H9 (cell line): ENCODE data around the gene FBXW9. TPM values are rescaled to one million over a fixed set of nuclear protein-coding genes. Genes with fewer than 3 reads are reported as not detected.

Experiments used
- DNase-seq: peaks from one replicate; pipeline ENCODE4 v3.0.0-alpha.2; 2017
- H2AFZ ChIP-seq: one replicate; pipeline ENCODE4 v1.6.1; 2013; ENCODE audit warnings: mild to moderate bottlenecking, low read length, control low read depth, moderate library complexity
- H2AK5ac ChIP-seq: 2 replicates; pipeline ENCODE4 v1.6.1; 2013; ENCODE audit warnings: low read length, control low read depth, mixed read lengths; ENCODE audit not compliant: insufficient read length
- H2BK120ac ChIP-seq: one replicate; pipeline ENCODE4 v1.6.1; 2013; ENCODE audit warnings: low read depth, mild to moderate bottlenecking, low read length, control low read depth, inconsistent platforms; ENCODE audit not compliant: poor library complexity, severe bottlenecking
- H2BK12ac ChIP-seq: 2 replicates; pipeline ENCODE4 v1.6.1; 2013; ENCODE audit warnings: low read length, control low read depth, mixed read lengths, low read depth; ENCODE audit not compliant: insufficient read length
- H2BK15ac ChIP-seq: 2 replicates; pipeline ENCODE4 v1.6.1; 2013; ENCODE audit warnings: low read depth, low read length, control low read depth
- H2BK20ac ChIP-seq: one replicate; pipeline ENCODE4 v1.6.1; 2013; ENCODE audit warnings: low read depth, mild to moderate bottlenecking, low read length, control low read depth, inconsistent platforms; ENCODE audit not compliant: poor library complexity, severe bottlenecking
- H2BK5ac ChIP-seq: 2 replicates; pipeline ENCODE4 v1.6.1; 2013; ENCODE audit warnings: low read length, control low read depth, mixed read lengths; ENCODE audit not compliant: insufficient read length
- H3K14ac ChIP-seq: 2 replicates; pipeline ENCODE4 v1.6.1; 2013; ENCODE audit warnings: low read length, control low read depth; ENCODE audit not compliant: insufficient read depth
- H3K18ac ChIP-seq: 2 replicates; pipeline ENCODE4 v1.6.1; 2013; ENCODE audit warnings: low read depth, mild to moderate bottlenecking, mixed read lengths, low read length, control low read depth; ENCODE audit not compliant: insufficient read length
- H3K23ac ChIP-seq: 2 replicates; pipeline ENCODE4 v1.6.1; 2013; ENCODE audit warnings: low read length, control low read depth, mixed read lengths, low read depth; ENCODE audit not compliant: insufficient read length
- H3K23me2 ChIP-seq: 2 replicates; pipeline ENCODE4 v1.6.1; 2013; ENCODE audit warnings: low read depth, mild to moderate bottlenecking, mixed read lengths, low read length, control low read depth; ENCODE audit not compliant: insufficient read length, poor library complexity, severe bottlenecking
- H3K27ac ChIP-seq: 2 replicates; pipeline ENCODE4 v1.5.1; 2013; ENCODE audit warnings: low read length, control low read depth, mixed read lengths, low read depth; ENCODE audit not compliant: insufficient read length
- H3K27me3 ChIP-seq: 2 replicates; pipeline ENCODE4 v1.6.1; 2013; ENCODE audit warnings: low read length, control low read depth, inconsistent platforms; ENCODE audit not compliant: insufficient read depth
- H3K4ac ChIP-seq: 2 replicates; pipeline ENCODE4 v1.6.1; 2013; ENCODE audit warnings: low read depth, mild to moderate bottlenecking, control low read depth, inconsistent platforms, low read length, moderate library complexity
- H3K4me1 ChIP-seq: 2 replicates; pipeline ENCODE4 v1.6.1; 2013; ENCODE audit warnings: low read length, control low read depth, inconsistent platforms; ENCODE audit not compliant: insufficient read depth
- H3K4me2 ChIP-seq: 2 replicates; pipeline ENCODE4 v1.6.1; 2013; ENCODE audit warnings: low read length, control low read depth, mixed read lengths; ENCODE audit not compliant: insufficient read length, insufficient read depth
- H3K56ac ChIP-seq: 2 replicates; pipeline ENCODE4 v1.6.1; 2013; ENCODE audit warnings: low read depth, mild to moderate bottlenecking, mixed read lengths, low read length, control low read depth; ENCODE audit not compliant: insufficient read length
- H3K79me1 ChIP-seq: 2 replicates; pipeline ENCODE4 v1.6.1; 2013; ENCODE audit warnings: low read depth, mild to moderate bottlenecking, moderate library complexity, low read length, control low read depth, inconsistent platforms; ENCODE audit not compliant: insufficient read depth, poor library complexity, severe bottlenecking
- H3K79me2 ChIP-seq: 2 replicates; pipeline ENCODE4 v1.6.1; 2013; ENCODE audit warnings: low read length, control low read depth, inconsistent platforms; ENCODE audit not compliant: insufficient read depth
- H3K9ac ChIP-seq: 2 replicates; pipeline ENCODE4 v1.6.1; 2013; ENCODE audit warnings: low read length, control low read depth, mixed read lengths; ENCODE audit not compliant: insufficient read length; ENCODE audit errors: extremely low read depth
- H3K9me3 ChIP-seq: one replicate; pipeline ENCODE4 v1.6.1; 2013; ENCODE audit warnings: low read depth, low read length, inconsistent platforms; ENCODE audit not compliant: control insufficient read depth
- H3T11ph ChIP-seq: one replicate; pipeline ENCODE4 v1.6.1; 2013; ENCODE audit warnings: mild to moderate bottlenecking, low read length, control low read depth, inconsistent platforms
- H4K20me1 ChIP-seq: one replicate; pipeline ENCODE4 v1.6.1; 2013; ENCODE audit not compliant: control insufficient read depth, insufficient read length, insufficient read depth
- H4K5ac ChIP-seq: 2 replicates; pipeline ENCODE4 v1.6.1; 2013; ENCODE audit warnings: low read depth, mild to moderate bottlenecking, mixed read lengths, low read length, control low read depth; ENCODE audit not compliant: insufficient read length
- H4K8ac ChIP-seq: replicated peaks from 2 replicates; pipeline ENCODE4 v1.6.1; 2013; ENCODE audit warnings: low read length, control low read depth, mixed read lengths, low read depth; ENCODE audit not compliant: insufficient read length
- H4K91ac ChIP-seq: 2 replicates; pipeline ENCODE4 v1.6.1; 2013; ENCODE audit warnings: low read depth, mild to moderate bottlenecking, moderate library complexity, mixed read lengths, low read length, control low read depth; ENCODE audit not compliant: insufficient read length
- H3K27ac Mint-ChIP-seq, 3 experiments: 2 replicates in 2 of 3; 3 replicates in 1 of 3; pipeline ENCODE4 v1.8.0; 2020 to 2021; ENCODE audit warnings: mixed read lengths in 3 of 3, mild to moderate bottlenecking in 1 of 3, moderate library complexity in 1 of 3
- H3K27me3 Mint-ChIP-seq: 2 replicates; pipeline ENCODE4 v1.8.0; 2021; ENCODE audit warnings: low read depth, mild to moderate bottlenecking, moderate library complexity, mixed read lengths
- H3K36me3 Mint-ChIP-seq, 3 experiments: 2 replicates in 2 of 3; 3 replicates in 1 of 3; pipeline ENCODE4 v1.8.0; 2020 to 2021; ENCODE audit warnings: low read depth in 3 of 3, mixed read lengths in 3 of 3; ENCODE audit not compliant: insufficient read depth in 1 of 3
- H3K4me1 Mint-ChIP-seq, 2 experiments: 2 replicates each; pipeline ENCODE4 v1.8.0; 2020; ENCODE audit warnings: mixed read lengths in 2 of 2
- H3K4me3 Mint-ChIP-seq, 2 experiments: 2 replicates in 1 of 2; 3 replicates in 1 of 2; pipeline ENCODE4 v1.8.0; 2020 to 2021; ENCODE audit warnings: mild to moderate bottlenecking in 2 of 2, mixed read lengths in 2 of 2, moderate library complexity in 1 of 2
- H3K9me3 Mint-ChIP-seq, 2 experiments: 2 replicates in 1 of 2; 3 replicates in 1 of 2; pipeline ENCODE4 v1.8.0; 2020; ENCODE audit warnings: mild to moderate bottlenecking in 2 of 2, mixed read lengths in 2 of 2, moderate library complexity in 1 of 2
- CTCF ChIP-seq: fragments of 200-600 bp; sonication (generic); conservative IDR thresholded peaks from 3 replicates; pipeline ENCODE4 v1.8.0; 2021; ENCODE audit warnings: antibody characterized with exemption, mild to moderate bottlenecking
- WGBS: extraction: QIAGEN DNeasy Blood & Tissue Kit; methylation state at CpG from one replicate; pipeline ENCODE4 v1.1.7; 2013; ENCODE audit warnings: missing lambda C conversion rate, low lambda C conversion rate, mixed read lengths; ENCODE audit not compliant: insufficient read length; ENCODE audit errors: extremely low coverage; 5-methylcytosine and 5-hydroxymethylcytosine counted together
- total RNA-seq: library from RNA; stranded (reverse); gene quantifications from 2 replicates; pipeline ENCODE4 v1.2.1, GENCODE V29; 2021

Gene FBXW9
- total RNA-seq, 1 experiment from 2014 or later, result 11.7 TPM

GRCh38 chr19:12737835-12738351, 41.5 kb upstream of the FBXW9 start:
- H3K27me3 Mint-ChIP-seq, result peaks cover 3% of the 10 kb centered on the region; the same call in 1 of the 2 replicates
- H3K56ac ChIP-seq, result no peak overlapping the region
- H3K36me3 Mint-ChIP-seq, result peaks cover 26 to 35% (median 27%) of the 10 kb centered on the region in 3 experiments
- peak overlapping the region; percentile 72 to 100 (median 100); a peak in 6 of 7 replicates for H3K27ac Mint-ChIP-seq
- peak overlapping the region; percentile 94 for H3K4me2 ChIP-seq
- no peak overlapping the region for H2BK120ac ChIP-seq
- peaks cover 18 to 25% of the 10 kb centered on the region in 2 experiments for H3K4me1 Mint-ChIP-seq
- no peak overlapping the region for H3K27ac ChIP-seq
- WGBS, result no CpG with 5 or more reads among the region's 13 CpGs
- DNase-seq, result no peak
- no peak overlapping the region for H2AK5ac ChIP-seq
- H2BK15ac ChIP-seq, result no peak overlapping the region
- no peaks in the 10 kb centered on the region for H3K4me1 ChIP-seq
- H2AFZ ChIP-seq, result no peak overlapping the region
- H3T11ph ChIP-seq, result no peak overlapping the region
- no peak overlapping the region for H2BK20ac ChIP-seq
- peaks cover 12% of the 10 kb centered on the region for H3K23me2 ChIP-seq
- no peaks in the 10 kb centered on the region for H3K9me3 ChIP-seq
- peak overlapping the region; percentile 90; the same call in 1 of the 2 replicates for H3K14ac ChIP-seq
- H3K27me3 ChIP-seq, result no peaks in the 10 kb centered on the region
- no peaks in the 10 kb centered on the region; a peak in 1 of 5 replicates for H3K9me3 Mint-ChIP-seq
- peak overlapping the region; percentile 69 for H4K5ac ChIP-seq
- peak overlapping the region; percentile 100 for H3K4me3 Mint-ChIP-seq
- no peak overlapping the region for H3K23ac ChIP-seq
- H4K91ac ChIP-seq, result no peak overlapping the region
- TF ChIP-seq CTCF, result no peak
- peak overlapping the region; percentile 95 for H3K9ac ChIP-seq
- H4K8ac ChIP-seq, result no peak overlapping the region
- peaks cover 16% of the 10 kb centered on the region for H3K79me2 ChIP-seq
- H4K20me1 ChIP-seq, result no peaks in the 10 kb centered on the region
- no peak overlapping the region for H2BK12ac ChIP-seq
- H3K4ac ChIP-seq, result no peak overlapping the region
- H3K18ac ChIP-seq, result peak overlapping the region; percentile 92
- H3K79me1 ChIP-seq, result peaks cover 3% of the 10 kb centered on the region
- no peak overlapping the region for H2BK5ac ChIP-seq
